Inflammatory macrophage (primary cell): Measurements from ENCODE around the gene LCN15.
"Not testable (repeated sequence)": the region's sequence is repeated elsewhere in the genome, so short reads cannot be mapped to it uniquely, and the experiment has no call there.

ENCODE experiments used
- DNase-seq, 2 donors: peaks; one replicate each; pipeline ENCODE4 v3.0.0-alpha.2; 2020 to 2022

Gene LCN15

DNA sequence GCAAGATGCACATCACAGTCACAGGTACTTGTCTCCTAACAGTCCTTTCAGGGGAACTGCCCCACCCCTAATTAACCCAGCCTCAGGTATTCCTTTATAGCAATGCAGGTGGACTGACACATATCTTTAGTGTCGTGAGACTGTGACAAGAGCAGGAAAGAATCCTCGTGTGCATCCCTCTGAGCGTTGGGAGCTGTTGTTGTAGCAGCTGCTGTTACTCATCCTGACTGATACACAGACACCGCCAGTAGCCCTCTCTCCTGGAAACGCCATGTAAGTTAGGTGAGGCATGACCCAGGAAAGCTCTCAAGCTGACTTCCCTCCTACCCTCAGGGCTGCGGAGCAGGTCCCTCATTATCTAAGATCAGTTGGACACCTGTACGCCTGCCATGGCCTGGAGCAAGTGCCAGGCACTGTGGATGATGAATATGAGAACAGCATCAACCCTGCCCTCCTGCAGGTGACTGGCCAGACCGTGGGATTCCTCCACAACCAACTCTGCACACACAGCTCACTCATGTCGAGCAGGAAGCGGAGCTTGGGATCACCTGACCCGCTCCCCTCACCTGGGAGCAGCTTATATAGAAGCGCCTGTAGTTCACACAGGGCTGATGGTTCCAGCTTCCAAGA is 10.2 kb upstream of the LCN15 start:
- no peak for DNase-seq

DNA sequence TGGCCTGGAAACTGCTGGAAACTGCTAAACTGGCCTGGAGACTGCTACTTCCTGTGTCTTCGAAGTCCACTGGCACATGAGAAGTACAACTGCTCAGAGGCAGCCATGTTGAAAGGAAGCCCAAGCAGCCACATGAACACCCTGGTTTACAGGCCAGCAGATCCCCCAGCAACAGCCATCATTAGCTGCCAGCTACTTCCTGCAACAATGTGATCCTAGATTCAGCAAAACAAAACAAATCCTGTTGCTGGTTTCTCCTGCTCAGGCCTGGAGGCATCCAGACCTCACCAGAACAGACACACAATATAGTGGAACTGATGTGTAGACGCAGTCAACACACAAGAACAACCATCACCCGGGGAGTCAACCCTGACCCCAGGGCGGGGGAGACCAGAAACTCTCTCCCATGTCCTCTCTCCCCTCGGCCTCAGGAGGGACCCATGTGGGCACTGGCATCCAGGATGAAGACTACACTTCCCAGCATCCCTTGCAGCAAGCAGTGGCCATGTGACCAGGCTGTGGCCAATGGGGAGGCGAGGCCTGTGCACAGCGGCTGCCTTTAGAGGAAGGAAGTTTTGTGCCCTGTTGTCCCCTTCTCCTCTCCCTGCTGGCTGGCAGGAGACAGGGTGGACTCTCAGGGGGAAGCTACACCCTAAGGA is 9.2 kb upstream of the LCN15 start:
- peak; percentile 49 to 55 for DNase-seq

DNA sequence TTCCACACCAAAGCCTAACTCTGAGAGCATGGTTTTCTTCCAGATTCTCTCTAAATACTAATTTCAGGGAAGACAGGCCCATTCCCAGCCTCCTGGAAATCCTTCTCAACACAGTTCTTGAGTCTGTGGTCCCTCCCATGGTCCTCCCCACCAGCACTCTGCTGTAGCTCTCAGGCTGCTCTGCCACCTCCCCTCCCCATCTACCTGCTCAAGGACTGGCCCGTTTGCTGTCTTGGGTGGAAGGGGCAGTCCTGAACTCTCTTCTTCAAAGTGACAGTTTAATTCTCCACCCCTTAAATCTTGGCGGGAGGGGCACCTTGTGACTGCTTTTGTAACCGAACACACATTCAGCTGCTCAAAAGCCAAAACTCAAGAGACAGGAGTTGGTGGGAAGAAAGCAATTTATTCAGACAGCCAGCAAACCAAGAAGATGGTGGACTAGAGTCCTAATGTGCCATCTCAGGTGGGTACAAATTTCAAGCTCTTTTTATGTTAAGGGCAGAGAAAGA is 7.6 kb upstream of the LCN15 start:
- DNase-seq: no peak

DNA sequence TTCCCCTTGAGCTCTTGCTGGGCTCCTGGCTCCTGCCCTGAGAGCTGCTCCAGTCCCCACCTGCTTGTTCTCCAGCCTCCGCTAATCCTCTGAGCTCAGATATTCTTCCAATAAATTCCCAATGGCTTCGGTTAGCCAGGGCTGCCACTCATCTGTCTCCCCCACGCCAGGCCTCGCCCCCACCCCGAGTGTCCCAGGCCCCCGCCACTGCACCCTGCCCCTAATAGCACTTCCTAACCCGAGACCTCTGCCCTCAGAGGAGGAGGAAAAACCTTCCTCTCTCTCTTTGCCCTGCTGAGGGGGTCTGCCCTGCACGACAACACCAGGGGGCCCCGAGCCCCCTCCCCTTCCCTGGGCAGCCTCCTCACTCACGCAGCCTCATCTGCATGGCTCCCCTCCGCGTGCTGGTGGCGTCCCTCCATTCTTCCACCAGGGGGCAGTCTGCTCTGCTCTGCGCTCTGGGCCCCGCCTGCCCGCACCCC is 5.4 kb upstream of the LCN15 start:
- peak in 1 of 2 donors; percentile 28 for DNase-seq

DNA sequence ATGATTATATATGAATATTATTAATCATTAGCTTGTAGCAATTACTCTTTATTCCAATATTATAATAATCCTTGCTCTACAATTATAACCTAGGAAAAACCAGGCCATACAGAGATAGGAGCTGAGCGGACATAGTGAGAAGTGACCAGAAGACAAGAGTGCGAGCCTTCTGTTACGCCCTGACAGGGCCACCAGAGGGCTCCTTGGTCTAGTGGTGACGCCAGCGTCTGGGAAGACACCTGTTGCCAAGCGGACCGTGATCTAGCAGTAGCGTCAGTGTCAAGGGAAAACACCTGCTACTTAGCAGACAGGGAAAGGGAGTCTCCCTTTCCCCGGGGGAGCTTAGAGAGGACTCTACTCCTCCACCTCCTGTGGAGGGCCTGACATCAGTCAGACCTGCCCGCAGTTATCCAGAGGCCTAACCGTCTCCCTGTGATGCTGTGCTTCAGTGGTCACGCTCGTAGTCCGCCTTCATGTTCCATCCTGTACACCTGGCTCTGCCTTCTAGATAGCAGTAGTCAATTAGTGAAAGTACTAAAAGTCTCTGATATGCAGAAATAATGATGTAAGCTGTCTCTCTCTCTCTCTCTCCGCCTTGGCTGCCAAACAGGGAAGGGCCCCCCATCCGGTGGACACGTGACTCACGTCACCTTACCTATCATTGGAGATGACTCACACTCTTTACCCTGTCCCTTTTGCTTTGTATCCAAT is 2.2 kb upstream of the LCN15 start:
- peak; percentile 32 to 52 for DNase-seq

DNA sequence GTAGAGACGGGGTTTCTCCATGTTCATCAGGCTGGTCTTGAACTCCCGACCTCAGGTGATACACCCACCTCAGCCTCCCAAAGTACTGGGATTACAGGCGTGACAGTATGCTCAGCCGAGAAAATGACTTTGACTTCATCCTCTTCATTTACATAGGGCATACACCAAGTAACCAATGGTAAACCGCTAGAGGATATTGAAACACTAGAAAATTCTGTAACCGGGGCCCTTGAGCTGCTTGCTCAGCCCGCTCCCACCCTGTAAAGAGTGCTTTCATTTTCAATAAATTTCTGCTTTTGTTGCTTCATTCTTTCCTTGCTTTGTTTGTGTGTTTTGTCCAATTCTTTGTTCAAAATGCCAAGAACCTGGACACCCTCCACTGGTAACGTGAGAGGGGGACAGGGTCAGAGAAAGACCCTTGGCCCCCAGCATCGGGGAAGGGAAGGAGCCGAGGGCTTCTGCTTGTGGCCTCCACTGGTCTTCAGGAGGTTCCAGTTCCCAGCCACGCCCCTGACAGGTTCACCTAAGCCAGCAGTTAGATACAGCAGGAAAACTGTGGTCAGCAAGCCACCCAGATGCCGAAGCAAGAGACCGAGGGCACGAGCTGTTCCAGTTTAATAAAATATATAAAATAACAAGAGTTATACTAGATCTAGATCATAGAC is 1.6 kb upstream of the LCN15 start:
- DNase-seq: not testable (repeated sequence)

DNA sequence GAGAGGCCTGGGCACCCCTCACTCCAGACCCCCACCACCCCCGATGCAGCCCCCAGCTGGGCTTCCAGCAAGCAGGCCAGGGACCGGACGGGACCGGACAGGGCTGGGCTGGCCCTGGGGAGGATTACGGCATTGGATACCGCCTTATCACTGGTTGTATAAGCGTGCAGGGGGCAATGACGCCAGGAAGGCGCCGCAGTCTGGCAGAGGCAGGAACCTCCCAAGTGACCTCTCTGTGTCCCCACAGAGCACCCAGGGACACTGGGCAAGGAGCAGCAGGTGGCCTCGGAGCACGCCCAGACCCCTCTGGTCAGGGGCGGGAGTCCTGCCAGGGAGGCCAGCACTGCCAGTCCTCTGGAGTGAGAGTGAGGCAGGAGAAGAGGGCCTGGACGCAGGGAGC is 723 bp upstream of the LCN15 start:
- no peak for DNase-seq

DNA sequence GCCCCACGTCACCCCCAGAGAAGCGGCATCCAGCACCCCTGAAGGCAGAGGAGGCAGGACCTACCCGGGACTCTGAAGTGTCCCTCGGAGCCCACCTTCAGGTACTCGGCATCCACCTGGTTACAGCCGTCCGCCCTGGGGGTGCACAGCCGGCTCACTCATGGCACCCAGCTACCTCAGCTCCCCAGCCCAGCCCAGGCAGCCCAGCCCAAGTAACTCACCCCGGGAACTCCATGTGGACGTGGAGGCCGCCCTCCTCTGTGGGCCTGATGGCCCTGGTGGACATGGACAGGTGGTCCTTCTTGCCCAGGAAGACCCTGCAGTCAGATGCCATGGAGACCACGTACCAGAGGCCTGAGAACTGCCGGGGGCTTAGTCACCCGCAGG is 676 bp downstream of the LCN15 start:
- no peak for DNase-seq

DNA sequence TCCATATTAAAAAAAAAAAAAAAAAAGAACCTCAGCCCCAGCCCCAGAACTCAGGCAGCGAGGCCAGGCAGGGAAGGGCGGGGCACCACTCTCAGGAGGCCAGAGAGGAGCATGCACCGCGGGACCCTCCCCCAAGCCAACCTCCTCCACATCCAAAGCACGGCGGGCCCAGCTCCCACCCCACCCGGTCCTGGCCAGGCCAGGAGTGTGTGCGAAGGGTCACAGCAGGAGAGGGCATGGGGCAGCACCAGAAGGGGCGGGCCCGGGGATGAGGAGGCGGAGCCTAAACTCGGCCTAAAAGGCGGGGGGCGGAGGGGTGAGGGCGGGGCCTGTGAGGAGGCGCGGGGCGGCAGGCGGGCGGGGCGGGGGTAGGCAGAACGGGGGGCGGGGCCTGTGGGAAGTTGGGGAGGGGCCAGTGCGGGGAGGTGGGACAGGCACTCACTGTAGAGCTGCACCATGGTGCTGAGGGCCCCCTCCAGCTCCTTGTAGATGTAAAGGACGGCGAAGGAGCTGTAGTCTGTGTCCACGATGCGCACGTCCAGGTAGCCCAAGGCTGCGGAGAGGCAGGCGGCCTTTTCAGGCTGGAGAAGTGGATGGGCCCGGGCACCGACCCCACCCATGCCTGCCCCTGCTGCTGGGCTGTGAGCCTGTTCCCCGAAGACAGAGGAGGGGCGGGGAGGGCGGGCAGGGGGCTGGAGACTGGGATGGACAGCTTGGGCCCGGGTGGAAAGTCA is 1.2 kb downstream of the LCN15 start:
- DNase-seq: no peak

DNA sequence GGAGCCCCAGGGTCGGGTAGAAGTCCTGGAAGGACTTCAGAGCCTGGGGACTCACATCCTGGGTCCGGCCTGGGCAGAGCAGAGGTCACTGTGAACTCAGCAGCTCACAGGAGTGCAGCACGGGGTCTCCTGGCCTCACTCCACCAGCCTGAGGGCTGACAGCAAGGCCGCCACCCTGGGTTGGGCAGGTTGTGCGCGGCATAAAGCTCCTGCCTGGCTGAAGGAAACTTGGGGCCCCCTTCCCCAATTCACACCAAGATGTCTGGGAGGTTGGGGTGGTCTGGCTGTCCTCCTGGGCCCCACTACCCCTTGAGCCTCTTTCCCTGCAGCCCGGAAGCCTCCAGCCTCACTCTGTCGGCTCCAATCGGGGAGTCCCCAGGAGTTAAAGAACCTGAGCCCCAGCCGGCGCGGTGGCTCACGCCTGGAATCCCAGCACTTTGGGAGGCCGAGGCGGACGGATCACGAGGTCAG is 2.1 kb downstream of the LCN15 start:
- DNase-seq: no peak

DNA sequence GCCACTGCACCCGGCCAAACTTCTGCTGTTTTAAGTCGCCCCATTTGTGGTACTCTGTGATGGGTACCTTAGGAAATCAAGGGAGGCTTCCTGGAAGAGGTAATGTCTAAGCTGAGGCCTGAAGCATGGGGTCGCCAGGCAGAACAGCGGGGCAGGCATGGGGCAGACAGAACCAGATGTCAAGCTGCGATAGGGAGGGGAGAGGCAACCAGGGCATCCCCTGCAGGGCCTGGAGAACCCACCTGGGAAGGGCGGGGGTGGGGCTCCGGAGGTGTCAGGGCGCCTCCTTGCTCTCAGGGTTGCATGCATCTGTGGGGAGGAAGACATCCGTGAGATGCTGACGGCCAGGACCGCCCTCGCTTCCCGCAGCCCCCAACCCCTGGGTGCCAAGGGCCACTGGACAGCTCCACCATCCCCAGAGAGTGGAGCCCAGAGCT is 2.8 kb downstream of the LCN15 start:
- DNase-seq: no peak

DNA sequence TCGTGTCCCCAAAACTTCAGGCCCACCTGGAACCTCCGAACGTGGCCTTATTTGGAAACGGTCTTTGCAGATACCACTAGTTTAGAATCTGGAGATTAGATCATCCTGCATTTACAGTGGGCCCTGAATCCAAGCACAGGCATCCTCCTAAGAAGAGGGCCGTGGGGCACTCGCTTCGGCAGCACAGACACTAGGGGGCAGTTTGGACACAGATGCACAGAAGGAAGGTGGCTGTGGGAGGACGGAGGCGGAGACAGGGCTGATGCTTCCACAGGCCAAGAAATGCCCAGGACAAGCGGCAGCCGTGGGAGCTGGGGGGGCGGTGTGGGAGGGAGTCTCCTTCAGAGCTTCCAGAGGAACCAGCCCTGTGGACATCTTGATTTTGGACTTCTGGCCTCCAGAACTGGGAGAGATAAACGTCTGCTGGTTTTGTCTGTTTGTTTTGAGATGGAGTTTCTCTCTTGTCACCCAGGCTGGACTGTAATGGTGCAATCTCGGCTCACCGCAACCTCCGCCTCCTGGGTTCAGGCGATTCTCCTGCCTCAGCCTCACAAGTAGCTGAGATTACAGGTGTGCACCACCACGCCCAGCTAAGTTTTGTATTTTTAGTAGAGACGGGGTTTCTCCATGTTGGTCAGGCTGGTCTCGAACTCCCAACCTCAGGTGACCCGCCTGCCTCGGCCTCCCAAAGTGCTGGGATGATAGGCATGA is 3.3 kb downstream of the LCN15 start:
- peak; percentile 42 to 65 for DNase-seq

DNA sequence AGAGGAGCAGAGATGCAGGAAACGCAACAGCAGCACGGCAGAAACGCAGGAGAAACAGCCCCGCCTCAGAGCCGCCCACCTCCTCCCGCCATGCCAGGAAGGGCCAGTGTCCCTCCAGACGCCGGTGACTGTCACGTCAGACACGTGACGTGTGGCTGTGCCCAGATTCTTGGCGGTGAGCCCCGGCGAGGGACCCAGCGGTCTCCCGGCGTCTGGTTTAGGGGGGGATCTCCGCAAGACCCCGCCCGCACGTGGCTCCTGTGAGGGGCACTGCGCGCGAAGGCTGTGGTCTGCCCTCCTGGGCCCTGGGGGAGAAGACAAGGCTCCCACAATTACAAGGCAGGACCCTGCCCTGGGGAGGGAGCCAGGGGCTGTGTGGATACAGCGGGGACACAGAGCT is 3.9 kb downstream of the LCN15 start:
- DNase-seq: no peak

DNA sequence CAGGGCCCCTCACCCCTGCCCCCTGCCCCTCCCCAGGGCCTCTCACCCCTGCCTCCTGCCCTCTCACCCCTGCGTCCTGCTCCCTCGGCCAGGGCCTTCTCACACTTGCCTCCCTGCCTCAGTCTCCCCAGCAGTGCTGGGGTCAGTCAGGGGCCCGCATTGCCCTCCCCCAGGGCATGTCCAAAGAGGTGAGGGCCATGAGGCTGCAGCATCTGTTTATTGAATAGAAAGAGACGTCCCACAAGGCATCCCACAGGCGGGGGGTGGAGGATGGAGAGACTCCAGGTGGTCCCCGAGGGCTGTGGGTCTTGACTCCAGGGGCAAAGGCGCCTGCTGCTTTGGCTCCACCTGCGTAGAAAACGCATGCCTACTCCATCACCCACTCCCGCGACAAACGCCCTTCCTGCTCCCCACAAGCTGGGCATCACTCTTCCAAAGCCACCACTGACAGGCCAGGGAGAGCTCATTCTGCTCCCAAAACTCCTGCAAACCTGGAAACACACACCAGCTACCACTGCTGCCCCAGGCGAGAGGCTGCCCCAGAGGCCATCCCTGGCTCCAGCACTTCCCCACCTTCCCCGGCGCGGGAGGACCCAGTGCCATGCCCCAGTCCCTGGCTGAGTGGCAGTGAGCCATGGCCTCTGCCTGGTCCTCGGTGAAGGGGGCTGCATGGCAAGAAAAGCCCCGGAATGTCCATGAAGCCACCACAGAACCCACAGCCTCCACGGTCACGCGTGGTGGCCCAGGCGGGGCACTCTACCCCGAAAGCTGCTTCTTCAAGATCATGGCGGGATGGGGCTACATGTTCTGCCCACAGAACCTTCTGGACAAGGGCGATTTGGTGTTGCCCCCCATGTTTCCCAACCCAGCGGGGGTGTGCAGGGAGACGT is 4.6 kb downstream of the LCN15 start:
- no peak for DNase-seq

DNA sequence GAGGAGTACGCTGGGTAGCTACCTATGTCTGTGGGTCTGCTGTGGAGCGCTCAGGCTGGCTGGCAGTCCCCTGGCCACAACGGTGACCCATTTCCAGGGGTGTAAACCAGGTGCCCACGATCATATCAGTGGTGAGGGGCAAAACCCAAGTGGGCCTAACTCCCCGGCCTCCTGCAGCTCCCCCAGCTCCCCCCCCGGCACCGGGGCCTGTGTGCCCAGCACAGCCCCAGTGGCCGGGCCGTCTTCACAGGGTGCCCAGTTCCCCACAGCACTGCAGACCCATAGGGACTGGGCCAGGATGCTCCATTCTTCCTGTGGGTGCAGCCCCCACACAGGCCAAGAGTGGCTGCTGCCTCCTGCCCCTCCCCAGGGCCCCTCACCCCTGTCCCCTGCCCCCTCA is 5.3 kb downstream of the LCN15 start:
- DNase-seq: no peak

DNA sequence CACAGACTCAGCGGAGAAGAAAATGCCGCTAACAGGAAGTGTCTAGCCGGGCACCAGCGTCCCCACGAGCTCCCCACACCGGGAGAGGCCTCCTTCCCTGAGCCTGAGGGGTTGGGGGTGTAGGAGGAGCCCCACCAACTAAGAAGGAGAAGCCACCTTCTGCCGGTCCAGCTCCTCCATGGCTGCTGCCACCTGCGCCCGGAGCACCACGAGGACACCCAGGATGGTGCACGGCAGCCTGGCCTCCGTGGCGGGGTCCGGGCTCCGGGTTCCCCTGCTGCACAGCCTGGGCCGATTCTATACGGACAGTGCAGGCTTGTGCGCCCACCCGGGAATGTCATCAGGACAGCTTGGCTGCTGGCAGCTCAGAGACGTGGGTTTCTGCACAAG is 6.6 kb downstream of the LCN15 start:
- no peak for DNase-seq

DNA sequence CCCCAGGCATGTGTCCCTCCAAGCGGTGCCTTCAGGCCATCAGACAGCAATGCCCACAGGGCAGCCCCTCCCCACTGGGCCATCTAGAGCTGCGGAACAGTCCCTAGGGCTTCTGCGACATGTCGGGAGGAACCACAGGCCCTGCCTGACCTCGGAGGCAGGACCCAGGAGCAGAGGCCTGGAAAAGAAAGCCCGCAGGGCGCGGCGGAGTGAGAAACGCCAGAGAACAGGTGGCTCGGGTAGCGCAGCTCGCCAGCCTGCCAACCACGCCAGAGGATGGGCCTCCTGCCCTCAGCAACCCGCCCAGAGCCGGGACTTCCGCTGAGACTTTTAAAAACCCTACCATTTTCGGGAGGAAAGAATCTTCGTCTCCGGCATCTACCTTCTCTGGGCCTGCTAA is 7.0 kb downstream of the LCN15 start:
- DNase-seq: no peak

DNA sequence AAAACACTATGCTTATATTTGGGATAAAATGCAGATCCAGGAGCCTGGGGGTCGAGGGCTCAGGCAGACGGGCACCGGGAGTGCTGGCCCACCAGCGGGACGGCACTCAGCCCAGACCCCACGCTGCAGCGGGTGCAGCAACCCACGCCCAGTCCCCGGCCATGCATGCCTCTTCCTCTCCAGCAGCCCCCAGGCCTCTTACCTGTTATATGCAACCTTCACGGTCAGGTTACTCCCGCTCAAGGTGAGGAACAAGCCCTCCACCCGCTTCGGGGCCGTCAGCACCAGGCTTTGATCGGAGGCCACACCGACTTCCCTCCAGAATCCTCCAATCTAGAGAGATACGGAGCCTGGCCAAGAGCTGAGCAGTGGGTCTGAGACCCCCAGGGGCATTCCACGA is 7.5 kb downstream of the LCN15 start:
- DNase-seq: no peak

DNA sequence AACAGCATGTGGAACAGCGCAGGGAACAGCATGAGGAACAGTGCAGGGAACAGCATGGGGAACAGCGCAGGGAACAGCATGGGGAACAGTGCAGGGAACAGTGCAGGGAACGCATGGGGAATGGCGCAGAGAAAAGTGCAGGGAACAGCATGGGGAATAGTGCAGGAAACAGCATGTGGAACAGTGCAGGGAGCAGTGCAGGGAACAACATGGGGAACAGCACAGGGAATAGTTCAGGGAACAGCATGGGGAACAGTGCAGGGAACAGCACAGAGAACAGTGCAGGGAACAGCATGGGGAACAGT is 8.2 kb downstream of the LCN15 start:
- DNase-seq: no peak

DNA sequence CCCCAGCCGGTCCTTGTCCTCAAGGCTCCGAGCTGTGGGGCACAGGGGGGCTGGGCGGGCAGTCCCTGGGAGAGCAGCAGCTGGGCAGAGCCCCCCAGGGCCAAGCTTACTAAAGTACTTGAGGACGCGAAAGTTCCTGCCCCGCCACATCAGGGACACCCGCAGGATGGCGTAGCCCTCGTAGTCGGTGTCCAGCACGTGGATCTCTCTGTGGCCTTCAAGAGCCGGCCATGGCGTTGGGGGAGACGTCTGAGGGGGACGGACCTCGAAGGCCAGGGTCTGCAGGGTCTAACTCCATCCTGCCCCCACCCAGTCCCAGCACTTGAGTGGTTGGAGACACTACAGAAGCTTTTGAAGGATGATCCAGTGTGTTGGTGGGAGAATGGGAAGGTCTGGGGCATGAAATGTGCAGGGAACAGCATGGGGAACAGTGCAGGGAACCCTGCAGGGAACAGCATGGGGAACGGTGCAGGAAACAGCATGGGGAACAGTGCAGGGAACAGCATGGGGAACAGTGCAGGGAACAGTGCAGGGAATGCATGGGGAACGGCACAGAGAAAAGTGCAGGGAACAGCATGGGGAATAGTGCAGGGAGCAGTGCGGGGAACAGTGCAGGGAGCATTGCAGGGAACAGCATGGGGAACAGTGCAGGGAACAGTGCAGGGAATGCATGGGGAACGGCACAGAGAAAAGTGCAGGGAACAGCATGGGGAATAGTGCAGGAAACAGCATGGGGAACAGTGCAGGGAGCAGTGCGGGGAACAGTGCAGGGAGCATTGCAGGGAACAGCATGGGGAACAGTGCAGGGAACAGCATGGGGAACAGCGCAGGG is 8.8 kb downstream of the LCN15 start:
- DNase-seq: not testable (repeated sequence)
